ENCODE data around the gene ATP8B1. TPM values are rescaled to one million over a fixed set of nuclear protein-coding genes. Genes with fewer than 3 reads are reported as not detected.

Gene ATP8B1
- total and polyA plus RNA-seq, 4 donors, result 3.9 to 22.0 (median 5.7) TPM

GRCh38 chr18:57710226-57710625 lies 92.9 kb downstream of the ATP8B1 start:
- WGBS, result 96% methylated on average over 4 of the region's 4 CpGs
- H3K27me3 ChIP-seq (ENCODE audit: control insufficient read depth in 4 of 4, insufficient read depth in 4 of 4, low read length in 3 of 4), result no peaks in the 10 kb centered on the region
- no peak overlapping the region for H3K9ac ChIP-seq (ENCODE audit: low read depth in 1 of 2, low read length in 2 of 2)
- peaks cover 1 to 18% (median 9%) of the 10 kb centered on the region in 4 donors for H3K4me1 ChIP-seq (ENCODE audit: control insufficient read depth in 4 of 4, insufficient read depth in 4 of 4, low read length in 3 of 4)
- H3K4me3 ChIP-seq (ENCODE audit: low read depth in 1 of 3, low read length in 3 of 3), result no peak overlapping the region
- DNase-seq (ENCODE audit: low spot score), result no peak
- H3K36me3 ChIP-seq (ENCODE audit: control insufficient read depth in 4 of 4, insufficient read depth in 3 of 4, low read depth in 1 of 4, low read length in 3 of 4), result peaks cover 0 to 3% (median 0%) of the 10 kb centered on the region in 4 donors
- TF ChIP-seq ATF3 (IDR thresholded peaks at IDR 0.05) (no peak), ZBTB33 (IDR thresholded peaks at IDR 0.05) (no peak), JUND (IDR thresholded peaks at IDR 0.05) (no peak), NR2F2 (IDR thresholded peaks at IDR 0.05) (no peak), FOXA2 (IDR thresholded peaks at IDR 0.05) (no peak), HNF4A (conservative IDR thresholded peaks at IDR 0.05) (no peak), FOXA1 (IDR thresholded peaks at IDR 0.05) (no peak), EGR1 (IDR thresholded peaks at IDR 0.05; ENCODE audit: low read depth in 2 of 2) (no peak), TAF1 (conservative IDR thresholded peaks at IDR 0.05) (no peak), GABPA (IDR thresholded peaks at IDR 0.05 in 1 of 2, conservative IDR thresholded peaks at IDR 0.05 in 1 of 2) (no peak), SP1 (IDR thresholded peaks at IDR 0.05) (no peak), HNF4G (IDR thresholded peaks at IDR 0.05) (no peak), CTCF (IDR thresholded peaks at IDR 0.05; ENCODE audit: low read depth, low read length, missing input control) (no peak), YY1 (IDR thresholded peaks at IDR 0.05) (no peak), REST (IDR thresholded peaks at IDR 0.05) (no peak), RAD21 (IDR thresholded peaks at IDR 0.05) (no peak), RXRA (IDR thresholded peaks at IDR 0.05) (no peak), MAX (IDR thresholded peaks at IDR 0.05) (no peak)
- no peak overlapping the region for H3K27ac ChIP-seq (ENCODE audit: low read depth in 1 of 2, low read length in 2 of 2)
- no peaks in the 10 kb centered on the region for H3K9me3 ChIP-seq (ENCODE audit: control insufficient read depth in 4 of 4, low read length in 3 of 4)

Measured in liver (tissue), 9 donors.